GM23248 (cell line): ENCODE results near the gene FOXL2NB. TPM values are rescaled to one million over a fixed set of nuclear protein-coding genes. Genes with fewer than 3 reads are reported as not detected.

Experiments
- DNase-seq: peaks from one replicate; pipeline ENCODE4 v3.0.0-alpha.2; 2015
- H2AFZ ChIP-seq: fragments of 200-600 bp; sonication (generic); 2 replicates; pipeline ENCODE4 v1.6.1; 2016; ENCODE audit warnings: antibody characterized with exemption
- H3F3A ChIP-seq: fragments of 200-600 bp; sonication (generic); 2 replicates; pipeline ENCODE4 v1.6.1; 2016; ENCODE audit warnings: mild to moderate bottlenecking, antibody characterized with exemption, mixed run types; ENCODE audit not compliant: insufficient read depth
- H3K27ac ChIP-seq: fragments of 200-600 bp; sonication (generic); 2 replicates; pipeline ENCODE4 v1.5.1; 2016; ENCODE audit warnings: mild to moderate bottlenecking
- H3K27me3 ChIP-seq: fragments of 200-600 bp; sonication (generic); replicated peaks from 2 replicates; pipeline ENCODE4 v1.6.1; 2016; ENCODE audit warnings: mild to moderate bottlenecking; ENCODE audit not compliant: insufficient read depth
- H3K36me3 ChIP-seq: fragments of 200-600 bp; sonication (generic); 2 replicates; pipeline ENCODE4 v1.6.1; 2016; ENCODE audit warnings: low read depth, mild to moderate bottlenecking
- H3K4me1 ChIP-seq: fragments of 200-600 bp; sonication (generic); 2 replicates; pipeline ENCODE4 v1.6.1; 2016; ENCODE audit warnings: mild to moderate bottlenecking; ENCODE audit not compliant: insufficient read depth
- H3K4me2 ChIP-seq: fragments of 200-600 bp; sonication (generic); one replicate; pipeline ENCODE4 v1.6.1; 2016; ENCODE audit warnings: mild to moderate bottlenecking; ENCODE audit not compliant: unreplicated experiment
- H3K4me3 ChIP-seq: fragments of 200-600 bp; sonication (generic); 2 replicates; pipeline ENCODE4 v1.5.1; 2016; ENCODE audit warnings: mild to moderate bottlenecking
- H3K79me2 ChIP-seq: fragments of 200-600 bp; sonication (generic); 2 replicates; pipeline ENCODE4 v1.6.1; 2016; ENCODE audit warnings: mild to moderate bottlenecking; ENCODE audit not compliant: insufficient read depth
- H3K9ac ChIP-seq: fragments of 200-600 bp; sonication (generic); 2 replicates; pipeline ENCODE4 v1.6.1; 2016; ENCODE audit warnings: mild to moderate bottlenecking
- H3K9me2 ChIP-seq: fragments of 200-600 bp; sonication (generic); 2 replicates; pipeline ENCODE4 v1.6.1; 2016; ENCODE audit warnings: mixed run types, mild to moderate bottlenecking, moderate library complexity; ENCODE audit not compliant: insufficient read depth
- H3K9me3 ChIP-seq: fragments of 200-600 bp; sonication (generic); one replicate; pipeline ENCODE4 v1.6.1; 2017; ENCODE audit warnings: low read depth
- H4K20me1 ChIP-seq: fragments of 200-600 bp; sonication (generic); 2 replicates; pipeline ENCODE4 v1.6.0; 2016; ENCODE audit not compliant: insufficient read depth
- EZH2 ChIP-seq: fragments of 200-600 bp; sonication (generic); IDR thresholded peaks from 2 replicates; pipeline ENCODE4 v1.6.1; 2018; ENCODE audit warnings: antibody characterized with exemption, mild to moderate bottlenecking; ENCODE audit not compliant: insufficient read depth, poor library complexity, severe bottlenecking
- EZH2phosphoT487 ChIP-seq: fragments of 200-600 bp; sonication (generic); IDR thresholded peaks from 2 replicates; pipeline ENCODE4 v1.6.1; 2018; ENCODE audit warnings: antibody characterized with exemption, moderate library complexity, mild to moderate bottlenecking, low read depth; ENCODE audit not compliant: insufficient read depth
- WGBS, 2 experiments: methylation state at CpG; one replicate each; pipeline ENCODE4 v1.1.6; 2015 to 2017; ENCODE audit warnings: low lambda C conversion rate in 2 of 2, low coverage in 1 of 2; ENCODE audit errors: missing lambda C conversion rate in 2 of 2; 5-methylcytosine and 5-hydroxymethylcytosine counted together
- in situ Hi-C: fragments of 300-500 bp; cut with MboI; formaldehyde crosslinking; loops from 2 replicates; pipeline ENCODE4 v1.15.0; 2020
- polyA plus RNA-seq: library from polyadenylated mRNA; unstranded; fragments of >200 nt; fragmentation: Nextera tagmentation; extraction: Ambion mirVana; gene quantifications from 2 replicates; pipeline ENCODE4 v1.2.1, GENCODE V29; 2016
- total RNA-seq: library from RNA; depleted of rRNA; stranded (reverse); fragments of >200 nt; shearing (Covaris generic); gene quantifications from 2 replicates; pipeline ENCODE4 v1.2.3, GENCODE V29; 2014

Gene FOXL2NB
- total and polyA plus RNA-seq, 2 experiments from 2014 or later, result 0.54 to 1.2 TPM

DNA sequence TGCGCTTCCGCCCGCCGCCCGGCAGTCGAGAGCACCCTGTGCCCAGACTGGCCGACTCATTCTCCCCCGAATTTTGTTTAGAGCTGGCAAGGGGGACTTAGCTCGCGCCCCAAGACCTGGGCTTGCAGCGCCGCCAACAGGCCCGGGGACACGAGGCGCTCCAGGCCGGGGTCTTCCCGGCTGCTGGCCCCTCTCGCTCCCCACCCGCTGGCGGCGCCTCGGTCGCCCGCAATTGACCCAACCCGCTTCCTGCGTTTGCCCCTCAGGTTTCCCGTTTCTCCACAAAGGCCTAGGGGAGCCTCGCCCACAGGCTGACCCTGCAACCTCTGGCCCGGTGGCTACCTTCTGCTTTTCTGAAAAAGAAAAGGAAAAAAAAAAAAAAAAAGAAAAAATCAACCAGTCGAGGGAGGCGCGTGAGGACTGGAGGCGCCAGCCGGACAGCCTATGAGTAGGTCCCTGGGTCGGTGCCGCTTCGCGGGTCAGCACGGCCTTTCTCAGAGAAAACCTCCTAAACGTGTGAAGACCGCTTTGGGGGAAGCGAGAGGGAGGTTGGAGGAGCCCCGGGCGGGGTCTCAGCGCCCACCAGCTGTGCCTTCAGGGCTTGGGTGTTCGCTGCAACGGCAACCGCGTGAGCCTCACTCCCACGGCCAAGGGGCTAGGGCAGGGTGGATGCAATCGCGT, 7.3 kb upstream of the FOXL2NB start:
- DNase-seq, result no peak
- no peaks in the 10 kb centered on the region; the same call in 1 of the 2 replicates for H3F3A ChIP-seq
- no peaks in the 10 kb centered on the region for H4K20me1 ChIP-seq
- H3K4me2 ChIP-seq, result no peak overlapping the region
- no peak overlapping the region for H3K9ac ChIP-seq
- no peak for TF ChIP-seq EZH2phosphoT487
- TF ChIP-seq EZH2, result no peak
- H3K27ac ChIP-seq, result no peak overlapping the region
- 0 out of 2 replicates have a peak, but pooled peaks cover 8% of the 10 kb centered on the region for H3K4me1 ChIP-seq
- in situ Hi-C loops, result loop anchor here (10.0 kb wide), 1 partner anchor 395 kb away; no protein-coding TSS in a partner anchor
- H3K79me2 ChIP-seq, result no peaks in the 10 kb centered on the region
- no peaks in the 10 kb centered on the region for H3K9me3 ChIP-seq
- H3K9me2 ChIP-seq, result no peaks in the 10 kb centered on the region
- H3K4me3 ChIP-seq, result no peak overlapping the region
- 49 to 54% methylated on average over 49 to 52 of the region's 52 CpGs for WGBS, 2 experiments
- H3K27me3 ChIP-seq, result peaks cover 37% of the 10 kb centered on the region
- H3K36me3 ChIP-seq, result no peaks in the 10 kb centered on the region
- no peak overlapping the region for H2AFZ ChIP-seq

DNA sequence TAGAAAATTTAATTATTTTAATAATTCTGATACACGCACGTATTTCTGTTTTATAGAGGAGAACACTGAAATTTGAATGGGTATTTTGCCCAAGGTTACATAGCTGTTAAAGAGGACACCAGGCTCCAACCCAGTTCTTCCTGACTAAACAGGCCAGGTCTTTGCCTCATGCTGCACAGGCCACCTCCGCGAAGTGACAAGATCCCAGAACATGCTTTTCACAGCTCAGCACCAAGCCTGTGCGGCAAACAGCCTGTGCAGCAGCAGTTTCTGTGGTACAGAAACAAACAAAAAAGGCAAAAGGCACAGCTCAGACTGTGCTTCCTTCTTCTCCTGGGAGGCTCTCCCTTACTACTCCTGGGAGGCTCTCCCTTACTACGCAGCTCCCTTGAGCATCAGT, 6.6 kb upstream of the FOXL2NB start:
- in situ Hi-C loops, result no loop called here
- H3K4me3 ChIP-seq, result no peak overlapping the region
- DNase-seq, result no peak

DNA sequence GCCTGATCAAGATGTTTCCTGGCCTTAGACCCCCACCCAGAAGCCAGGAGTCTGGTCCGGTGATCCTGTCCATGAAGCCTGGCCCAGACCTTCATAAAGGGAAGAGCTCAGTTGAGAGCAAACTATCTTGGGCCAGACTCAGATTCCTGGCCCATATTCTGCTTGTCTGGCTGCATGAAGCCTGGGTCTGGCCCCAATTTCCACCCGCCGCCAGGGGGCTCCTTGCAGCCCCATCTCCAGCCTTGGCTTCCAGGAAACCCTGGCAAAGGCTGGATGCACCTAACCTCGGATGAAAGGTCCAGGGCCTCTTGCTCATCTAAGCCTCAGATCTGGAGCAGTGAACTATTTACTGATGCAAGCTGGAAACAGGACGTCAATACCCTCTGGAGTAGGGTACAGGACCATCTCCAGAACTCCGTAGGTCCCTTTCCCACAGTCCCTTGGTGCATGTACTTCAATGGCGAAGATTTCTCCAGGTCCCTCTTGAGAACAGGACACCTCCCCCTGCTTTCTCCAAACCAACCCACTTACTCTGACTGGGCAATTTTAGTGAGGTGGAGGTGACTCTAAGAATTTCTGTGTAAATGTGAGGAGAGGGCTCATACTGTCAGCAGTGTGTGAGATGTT, 5.6 kb upstream of the FOXL2NB start:
- Histone ChIP-seq H3K27me3 (peaks cover 38% of the 10 kb centered on the region), H3K9me2 (no peaks in the 10 kb centered on the region), H3K4me2 (no peak overlapping the region), H3F3A (no peaks in the 10 kb centered on the region; the same call in 1 of the 2 replicates), H3K36me3 (no peaks in the 10 kb centered on the region), H2AFZ (no peak overlapping the region), H3K4me3 (no peak overlapping the region), H3K4me1 (0 out of 2 replicates have a peak, but pooled peaks cover 8% of the 10 kb centered on the region), H4K20me1 (no peaks in the 10 kb centered on the region), H3K9ac (no peak overlapping the region), H3K79me2 (no peaks in the 10 kb centered on the region), H3K27ac (no peak overlapping the region), H3K9me3 (no peaks in the 10 kb centered on the region)
- WGBS, 2 experiments, result 72% methylated on average over 7 of the region's 7 CpGs
- in situ Hi-C loops, result no loop called here
- TF ChIP-seq EZH2 (no peak), EZH2phosphoT487 (no peak)
- peak; percentile 69 for DNase-seq

More for the DNA sequence above, 6.6 kb upstream of the FOXL2NB start:
- WGBS, 2 experiments, result 96 to 97% methylated on average over 6 of the region's 6 CpGs
- no peaks in the 10 kb centered on the region for H3K9me3 ChIP-seq
- H2AFZ ChIP-seq, result no peak overlapping the region
- no peak overlapping the region for H3K9ac ChIP-seq
- no peak overlapping the region for H3K27ac ChIP-seq
- H3F3A ChIP-seq, result no peaks in the 10 kb centered on the region; the same call in 1 of the 2 replicates
- H3K36me3 ChIP-seq, result no peaks in the 10 kb centered on the region
- TF ChIP-seq EZH2phosphoT487 (no peak), EZH2 (no peak)
- no peaks in the 10 kb centered on the region for H3K79me2 ChIP-seq
- H3K27me3 ChIP-seq, result peaks cover 38% of the 10 kb centered on the region
- no peaks in the 10 kb centered on the region for H3K9me2 ChIP-seq
- no peaks in the 10 kb centered on the region for H4K20me1 ChIP-seq
- H3K4me2 ChIP-seq, result no peak overlapping the region
- H3K4me1 ChIP-seq, result 0 out of 2 replicates have a peak, but pooled peaks cover 8% of the 10 kb centered on the region

DNA sequence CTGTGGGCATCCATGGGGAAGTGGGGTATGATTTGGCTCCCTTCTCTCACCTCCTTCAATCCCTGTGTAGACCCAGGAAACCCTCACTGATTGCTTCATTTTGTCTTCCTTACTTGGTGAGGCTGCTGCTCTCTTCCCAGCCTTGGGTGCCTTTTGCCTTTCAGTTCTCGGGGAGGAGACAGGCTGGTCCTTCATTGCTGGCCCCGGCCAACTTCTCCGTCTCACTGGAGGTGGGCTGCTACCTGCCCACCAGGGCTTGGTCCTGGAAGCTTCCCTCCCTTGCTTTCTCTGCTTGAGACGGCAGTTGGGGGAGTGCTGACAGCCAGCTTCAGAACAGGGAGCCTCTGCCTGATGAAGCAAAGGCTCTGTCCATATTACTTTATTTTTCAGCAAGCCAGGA, 4.7 kb upstream of the FOXL2NB start:
- Histone ChIP-seq H3K9me3 (no peaks in the 10 kb centered on the region), H3F3A (no peaks in the 10 kb centered on the region; the same call in 1 of the 2 replicates), H3K9me2 (no peaks in the 10 kb centered on the region), H3K4me1 (no peaks in the 10 kb centered on the region), H3K27ac (no peak overlapping the region), H3K4me2 (no peak overlapping the region), H3K79me2 (no peaks in the 10 kb centered on the region), H3K27me3 (peaks cover 31% of the 10 kb centered on the region), H3K4me3 (no peak overlapping the region), H4K20me1 (no peaks in the 10 kb centered on the region), H3K9ac (no peak overlapping the region), H3K36me3 (no peaks in the 10 kb centered on the region), H2AFZ (no peak overlapping the region)
- TF ChIP-seq EZH2phosphoT487 (no peak), EZH2 (no peak)
- no peak for DNase-seq
- WGBS, 2 experiments, result 88 to 95% methylated on average over 4 of the region's 4 CpGs
- in situ Hi-C loops, result no loop called here
